Activated effector memory CD4-positive, alpha-beta T cell treated with Interleukin-2 at 50 U/mL for 16 hours (primary cell): Measurements from ENCODE around the gene CACNA1C.

Experiments used
- DNase-seq: peaks from one replicate; pipeline ENCODE4 v3.0.0-alpha.2; 2020

CACNA1C gene

DNA sequence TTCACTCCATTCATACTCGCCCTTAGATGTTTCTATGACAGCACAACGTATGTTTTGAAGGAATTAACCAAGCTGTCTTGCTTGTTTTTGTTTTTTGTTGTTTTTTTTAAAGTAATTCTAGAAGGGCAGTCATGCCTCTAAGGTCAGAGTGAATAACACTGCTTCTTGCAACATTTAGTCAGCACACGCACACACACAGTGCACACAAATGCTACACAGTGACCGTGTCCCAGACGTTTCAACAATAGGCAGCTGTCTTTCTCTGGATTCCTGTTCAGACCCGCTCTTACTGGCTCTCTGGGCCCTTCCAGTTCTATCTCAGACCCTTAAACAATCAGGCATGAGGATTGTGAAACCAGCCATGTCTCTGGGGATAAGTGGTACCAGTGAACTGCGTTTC, 391.0 kb downstream of the CACNA1C start:
- no peak for DNase-seq

DNA sequence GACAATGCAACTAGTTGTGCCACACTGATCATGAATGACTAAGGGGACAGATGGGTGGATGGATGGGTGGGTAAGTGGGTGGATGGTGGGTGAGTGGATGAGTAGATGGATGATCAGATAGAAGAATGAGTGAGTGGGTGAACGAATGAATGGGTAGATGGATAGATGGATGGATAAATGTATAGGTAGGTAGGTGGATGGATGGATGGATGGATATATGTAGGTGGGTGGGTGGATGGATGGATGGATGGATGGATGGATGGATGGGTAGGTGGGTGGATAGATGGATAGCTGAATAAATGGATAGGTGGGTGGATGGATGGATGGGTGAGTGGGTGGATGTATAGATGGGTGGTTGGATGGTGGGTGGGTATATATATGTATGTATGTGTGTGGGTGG, 393.2 kb downstream of the CACNA1C start:
- no peak for DNase-seq

- no peak for DNase-seq
Measured at GRCh38 chr12:2447861-2448260, 395.1 kb downstream of the CACNA1C start.

GRCh38 chr12:2449586-2449985, 396.8 kb downstream of the CACNA1C start:
- DNase-seq = no peak

DNA sequence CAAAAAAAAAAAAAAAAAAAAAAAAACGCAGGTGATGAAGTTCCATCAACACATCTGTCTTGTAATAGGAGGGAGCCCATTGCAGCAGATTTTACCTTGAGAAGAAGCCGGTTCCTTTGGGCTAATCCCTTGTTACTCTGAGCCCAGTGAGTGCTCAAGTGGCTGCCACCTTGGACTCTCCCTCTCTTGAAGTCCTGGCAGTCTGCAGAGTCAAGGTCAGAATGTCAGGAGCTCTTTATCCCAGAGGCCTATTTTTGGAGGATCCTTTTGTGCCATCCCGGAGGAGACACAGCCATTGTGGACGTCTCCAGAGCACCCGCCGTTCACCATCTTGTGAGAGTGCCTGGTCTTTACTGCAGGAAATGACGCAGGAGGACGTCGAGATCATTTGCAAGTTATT, 397.8 kb downstream of the CACNA1C start:
- no peak for DNase-seq

GRCh38 chr12:2451025-2451424, 398.2 kb downstream of the CACNA1C start:
- no peak for DNase-seq

GRCh38 chr12:2451497-2451896, 398.7 kb downstream of the CACNA1C start:
- no peak for DNase-seq

DNA sequence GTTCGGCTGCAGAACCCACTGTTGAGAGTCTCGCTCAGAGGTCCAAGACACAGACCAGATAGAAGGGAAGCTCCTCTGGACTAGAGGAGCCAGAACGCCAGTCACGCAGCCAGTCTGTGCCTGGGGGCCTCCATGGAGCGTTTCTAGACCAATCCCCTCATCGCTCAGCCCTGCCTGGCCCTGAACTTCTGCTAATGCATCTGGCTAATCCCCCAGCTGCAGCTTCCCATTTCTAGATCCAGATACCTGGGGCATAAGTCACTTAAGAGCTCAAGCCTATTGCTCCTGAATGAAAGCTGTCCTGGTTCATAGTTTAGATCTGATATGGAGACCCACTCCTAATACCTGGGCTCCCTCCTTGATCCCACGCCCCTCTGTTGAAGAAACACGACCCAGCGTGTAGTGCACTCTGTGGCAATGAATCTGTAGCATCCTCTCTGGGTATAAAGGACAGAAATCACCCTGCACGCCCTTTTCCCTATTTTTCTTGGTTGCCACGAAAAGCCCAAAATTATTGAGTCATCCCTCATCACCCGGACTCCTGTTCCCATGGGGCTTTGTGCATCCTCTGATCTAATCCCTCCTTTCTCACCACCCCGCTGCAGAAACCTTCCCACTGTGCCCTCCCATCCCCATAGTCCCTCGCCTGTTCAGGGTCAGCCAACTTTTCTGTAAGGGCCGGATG, 400.4 kb downstream of the CACNA1C start:
- no peak for DNase-seq

DNA sequence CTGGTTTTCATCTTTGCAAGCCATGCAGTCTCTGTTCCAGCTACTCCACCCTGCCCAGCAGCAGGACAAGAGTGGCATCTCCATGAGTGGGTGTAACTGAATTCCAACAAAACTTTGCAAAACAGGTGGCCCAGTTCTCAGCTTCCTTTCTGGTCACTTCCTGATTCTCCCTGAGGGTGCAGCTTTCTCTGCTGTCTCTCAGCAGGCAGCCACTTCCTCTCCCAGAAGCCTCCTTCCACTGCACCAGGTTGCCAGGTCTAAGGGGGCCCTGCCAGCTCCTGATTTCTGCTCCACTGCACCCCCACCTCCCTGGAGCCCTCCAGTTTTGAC, 400.9 kb downstream of the CACNA1C start:
- no peak for DNase-seq

- DNase-seq = no peak
Measured at GRCh38 chr12:2454601-2455177, 401.9 kb downstream of the CACNA1C start.

- DNase-seq = no peak
Measured at GRCh38 chr12:2455410-2455809, 402.6 kb downstream of the CACNA1C start.

DNA sequence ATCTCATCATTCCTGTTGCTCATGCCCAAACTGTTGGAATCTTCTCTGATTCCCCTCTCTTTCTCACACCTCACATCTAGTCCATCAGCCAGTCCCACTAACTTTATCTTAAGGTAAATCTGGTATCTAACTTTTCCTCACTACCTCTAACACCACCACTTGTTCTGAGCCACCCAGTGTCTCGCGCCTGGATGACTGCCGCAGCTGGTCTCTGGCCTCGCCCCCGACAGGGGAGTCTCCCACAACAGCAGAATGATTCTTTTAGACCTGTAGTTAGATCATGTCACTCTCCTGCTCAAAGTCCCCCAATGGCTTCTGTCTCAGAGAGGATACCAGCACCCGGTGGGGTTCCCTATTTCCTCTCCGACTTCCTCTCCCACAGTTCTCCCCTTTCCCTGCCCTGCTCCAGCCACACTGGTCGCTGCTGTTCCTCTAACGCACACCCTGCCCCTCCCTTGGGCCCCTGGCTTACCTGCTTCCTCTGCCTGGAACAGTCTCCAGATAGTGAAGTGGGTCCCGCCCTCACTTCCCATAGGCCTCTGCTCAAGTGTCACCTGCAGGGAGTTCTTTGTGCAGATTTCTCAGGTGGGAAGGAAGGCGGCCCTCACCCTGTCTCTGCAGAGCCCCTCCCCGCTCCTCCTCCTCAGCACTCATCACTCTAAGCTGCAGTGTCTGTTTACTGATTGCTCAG, 403.5 kb downstream of the CACNA1C start:
- DNase-seq = no peak

GRCh38 chr12:2456813-2457186, 404.0 kb downstream of the CACNA1C start:
- DNase-seq = no peak

DNA sequence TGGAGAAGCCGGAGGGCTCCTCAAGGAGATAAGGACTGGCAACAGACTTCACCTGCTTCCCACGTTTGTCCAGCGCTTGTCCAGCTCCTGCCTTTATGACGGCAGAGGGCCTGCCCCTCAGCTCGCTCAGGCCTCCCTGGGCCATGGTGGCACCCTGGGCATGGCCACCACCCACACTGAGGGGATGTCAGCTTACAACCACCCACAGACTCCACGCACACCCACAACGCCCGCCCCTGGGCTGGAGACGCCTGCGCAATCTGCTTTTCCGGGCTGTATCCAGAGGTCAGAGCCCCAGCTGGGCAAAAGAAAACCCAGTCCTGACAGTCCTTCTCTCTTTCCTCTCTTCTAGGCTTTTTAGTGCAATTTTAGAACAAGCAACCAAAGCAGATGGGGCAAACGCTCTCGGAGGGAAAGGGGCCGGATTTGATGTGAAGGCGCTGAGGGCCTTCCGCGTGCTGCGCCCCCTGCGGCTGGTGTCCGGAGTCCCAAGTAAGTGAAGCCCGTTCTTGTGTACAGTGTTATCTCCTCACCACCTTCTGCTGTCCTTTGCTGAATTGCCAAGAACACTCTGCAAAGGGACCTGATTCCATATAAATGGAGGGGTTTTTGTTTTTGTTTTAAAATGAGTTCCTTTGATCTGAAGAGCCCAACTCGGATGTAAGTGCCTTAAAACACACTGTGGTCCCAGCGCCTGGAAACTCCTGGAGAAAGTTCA, 404.6 kb downstream of the CACNA1C start:
- no peak for DNase-seq

GRCh38 chr12:2457933-2458414, 405.2 kb downstream of the CACNA1C start:
- no peak for DNase-seq

GRCh38 chr12:2460051-2460670, 407.4 kb downstream of the CACNA1C start:
- DNase-seq = no peak

- no peak for DNase-seq
Measured at GRCh38 chr12:2461046-2461445, 408.3 kb downstream of the CACNA1C start.

GRCh38 chr12:2461645-2462044, 408.9 kb downstream of the CACNA1C start:
- DNase-seq = no peak

DNA sequence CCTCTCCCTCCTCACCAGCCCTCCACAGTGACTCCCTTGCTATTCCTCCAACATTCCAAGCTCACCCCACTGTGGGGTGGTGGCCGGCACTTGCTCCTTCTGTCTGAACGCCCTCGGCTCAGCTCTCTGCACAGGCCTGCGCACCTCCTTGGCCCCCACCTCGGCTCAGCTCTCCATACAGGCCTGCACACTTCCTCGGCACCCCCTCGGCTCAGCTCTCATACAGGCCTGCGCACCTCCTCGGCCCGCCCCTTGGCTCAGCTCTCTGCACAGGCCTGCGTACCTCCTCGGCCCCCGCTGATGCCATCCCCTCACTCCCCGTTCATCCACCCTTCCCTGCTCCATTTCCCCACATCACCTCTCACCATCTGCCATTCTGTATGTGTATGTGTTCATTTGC, 409.3 kb downstream of the CACNA1C start:
- DNase-seq = no peak

DNA sequence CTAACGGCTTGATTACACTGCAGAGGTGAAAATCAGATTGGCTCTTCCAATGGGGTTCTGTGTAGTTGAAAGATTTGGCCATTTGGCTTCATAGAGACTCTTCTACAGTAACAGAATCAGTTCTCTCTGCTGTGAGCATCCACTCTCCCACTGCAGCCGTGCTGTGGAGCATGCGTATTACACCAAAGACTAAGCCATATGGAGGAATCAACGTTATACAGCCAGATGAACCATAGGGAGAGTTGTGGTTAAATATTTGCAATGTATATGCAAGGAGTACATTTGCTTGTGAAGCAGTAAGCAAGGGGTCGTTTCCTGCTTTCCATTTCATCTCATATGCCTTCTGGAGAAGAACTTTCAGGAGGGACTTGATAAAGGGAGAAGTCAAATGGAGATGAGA, 410.9 kb downstream of the CACNA1C start:
- no peak for DNase-seq

DNA sequence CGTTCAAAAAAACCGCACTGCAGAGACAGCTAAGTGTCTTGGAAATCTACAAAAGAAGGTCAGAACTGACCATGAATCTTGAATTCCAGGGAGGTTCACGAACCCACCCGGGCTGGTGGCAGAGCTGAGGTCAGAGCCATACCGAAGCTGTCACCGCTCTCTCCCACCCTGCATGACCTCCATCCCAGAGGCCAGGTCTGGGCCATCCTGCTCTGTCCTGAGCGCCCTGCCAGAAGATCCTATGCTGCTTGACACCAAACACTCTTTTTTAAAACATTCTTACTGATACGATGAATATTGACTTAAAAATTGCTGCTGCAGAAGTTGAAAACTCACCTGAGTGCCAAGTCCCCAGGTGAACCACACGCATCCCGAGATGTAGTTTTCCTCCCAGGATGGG, 412.9 kb downstream of the CACNA1C start:
- DNase-seq = no peak

GRCh38 chr12:2466211-2466610, 413.4 kb downstream of the CACNA1C start:
- no peak for DNase-seq

- no peak for DNase-seq
Measured at GRCh38 chr12:2467447-2468195, 414.8 kb downstream of the CACNA1C start.
